Neural cell (in vitro differentiated cells): ENCODE measurements around the gene TRAPPC10.

Source experiments
- MXI1 ChIP-seq: fragments of 450-650 bp; conservative IDR thresholded peaks from 2 replicates; pipeline ENCODE4 v1.6.1; 2014; ENCODE audit warnings: antibody characterized with exemption, mild to moderate bottlenecking; ENCODE audit not compliant: poor library complexity, severe bottlenecking
- POLR2AphosphoS5 ChIP-seq: IDR thresholded peaks from 2 replicates; pipeline ENCODE4 v1.6.1; 2012
- RAD21 ChIP-seq: fragments of 450-650 bp; conservative IDR thresholded peaks from 2 replicates; pipeline ENCODE4 v1.6.1; 2014; ENCODE audit warnings: antibody characterized with exemption, mild to moderate bottlenecking, moderate library complexity
- TF ChIP-seq, protein P1 (sequence below): fragments of 450-650 bp; IDR thresholded peaks from 2 replicates; pipeline ENCODE4 v1.5.1; 2014; ENCODE audit warnings: antibody characterized with exemption, mild to moderate bottlenecking, moderate library complexity; ENCODE audit not compliant: poor library complexity, severe bottlenecking

DNA sequence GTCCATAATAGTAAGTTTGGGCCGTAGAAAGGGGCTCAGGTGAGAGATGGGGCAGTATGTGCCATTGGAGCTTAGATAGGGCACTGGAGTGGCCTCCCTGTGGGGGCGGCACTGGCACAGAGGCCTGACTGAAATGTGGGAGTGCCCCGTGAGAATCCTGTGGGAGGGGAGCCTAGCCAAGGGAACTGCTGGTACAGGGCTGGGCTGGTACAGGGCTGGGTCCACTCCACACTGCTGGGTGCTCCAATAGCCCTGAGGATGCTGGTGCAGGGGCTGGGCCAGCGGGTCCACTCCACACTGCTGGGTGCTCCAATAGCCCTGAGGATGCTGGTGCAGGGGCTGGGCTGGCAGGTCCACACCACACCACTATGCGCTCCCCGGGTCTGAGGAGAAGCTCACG is 50.3 kb downstream of the TRAPPC10 start:
- TF ChIP-seq, protein P1, sequence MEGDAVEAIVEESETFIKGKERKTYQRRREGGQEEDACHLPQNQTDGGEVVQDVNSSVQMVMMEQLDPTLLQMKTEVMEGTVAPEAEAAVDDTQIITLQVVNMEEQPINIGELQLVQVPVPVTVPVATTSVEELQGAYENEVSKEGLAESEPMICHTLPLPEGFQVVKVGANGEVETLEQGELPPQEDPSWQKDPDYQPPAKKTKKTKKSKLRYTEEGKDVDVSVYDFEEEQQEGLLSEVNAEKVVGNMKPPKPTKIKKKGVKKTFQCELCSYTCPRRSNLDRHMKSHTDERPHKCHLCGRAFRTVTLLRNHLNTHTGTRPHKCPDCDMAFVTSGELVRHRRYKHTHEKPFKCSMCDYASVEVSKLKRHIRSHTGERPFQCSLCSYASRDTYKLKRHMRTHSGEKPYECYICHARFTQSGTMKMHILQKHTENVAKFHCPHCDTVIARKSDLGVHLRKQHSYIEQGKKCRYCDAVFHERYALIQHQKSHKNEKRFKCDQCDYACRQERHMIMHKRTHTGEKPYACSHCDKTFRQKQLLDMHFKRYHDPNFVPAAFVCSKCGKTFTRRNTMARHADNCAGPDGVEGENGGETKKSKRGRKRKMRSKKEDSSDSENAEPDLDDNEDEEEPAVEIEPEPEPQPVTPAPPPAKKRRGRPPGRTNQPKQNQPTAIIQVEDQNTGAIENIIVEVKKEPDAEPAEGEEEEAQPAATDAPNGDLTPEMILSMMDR, result no peak
- TF ChIP-seq POLR2AphosphoS5 (no peak), RAD21 (no peak), MXI1 (no peak)
